ENCODE data around the gene EXD3.
A peak's percentile ranks its signal among the peaks of the same experiment; 100 is the strongest.

The EXD3 gene

DNA sequence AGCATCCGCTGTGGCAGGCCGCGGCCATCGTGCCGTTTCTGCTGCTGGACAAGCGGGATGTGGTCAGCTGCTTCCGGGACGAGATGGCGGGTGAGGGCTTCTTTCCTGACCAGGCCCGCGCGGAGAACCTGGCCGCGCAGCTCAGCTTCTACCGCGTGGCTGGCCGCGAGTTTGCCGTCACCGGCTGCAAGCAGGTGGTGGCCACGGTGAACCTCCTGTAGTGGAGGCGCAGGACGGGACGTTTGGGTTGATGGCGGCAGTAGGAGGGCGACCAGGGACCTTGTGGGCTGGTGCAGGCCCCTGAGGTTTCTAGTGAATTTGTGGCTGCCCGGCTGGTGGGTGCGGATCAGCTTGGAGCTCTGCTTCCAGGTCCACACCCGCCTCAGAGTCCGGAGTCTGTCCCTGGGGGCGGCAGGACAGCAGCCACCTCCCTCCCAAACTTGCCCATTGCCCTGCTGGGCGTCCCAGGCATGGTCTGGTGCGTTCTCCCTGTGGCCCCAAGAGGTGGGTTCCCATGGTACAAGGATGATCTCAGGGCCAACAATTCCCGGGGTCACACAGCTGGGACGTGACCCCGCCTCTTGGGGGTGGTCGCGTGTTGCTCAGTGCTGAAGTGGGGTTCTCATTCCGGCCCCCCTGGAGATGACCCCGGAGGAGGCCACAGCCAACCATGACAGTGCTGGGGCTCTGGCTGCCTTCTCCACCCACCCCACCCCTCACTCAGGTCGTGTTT is 143.1 kb downstream of the EXD3 start:
- H3K4me1 ChIP-seq (ENCODE audit: control insufficient read depth, insufficient read depth, low read length, poor library complexity, severe bottlenecking) = peaks cover 23% of the 10 kb centered on the region
- peaks cover 40% of the 10 kb centered on the region for H3K36me3 ChIP-seq (ENCODE audit: control insufficient read depth, insufficient read depth, low read length)
- no peak overlapping the region for H3K4me3 ChIP-seq (ENCODE audit: extremely low read depth, insufficient read depth, low read length, poor library complexity, severe bottlenecking)
- 98% methylated on average over 36 to 37 of the region's 41 CpGs for WGBS, 2 experiments (ENCODE audit: insufficient coverage in 2 of 2)
- H3K9me3 ChIP-seq (ENCODE audit: control insufficient read depth, low read length) = no peaks in the 10 kb centered on the region
- no peak overlapping the region for H3K27ac ChIP-seq (ENCODE audit: low read depth, low read length, severe bottlenecking)

DNA sequence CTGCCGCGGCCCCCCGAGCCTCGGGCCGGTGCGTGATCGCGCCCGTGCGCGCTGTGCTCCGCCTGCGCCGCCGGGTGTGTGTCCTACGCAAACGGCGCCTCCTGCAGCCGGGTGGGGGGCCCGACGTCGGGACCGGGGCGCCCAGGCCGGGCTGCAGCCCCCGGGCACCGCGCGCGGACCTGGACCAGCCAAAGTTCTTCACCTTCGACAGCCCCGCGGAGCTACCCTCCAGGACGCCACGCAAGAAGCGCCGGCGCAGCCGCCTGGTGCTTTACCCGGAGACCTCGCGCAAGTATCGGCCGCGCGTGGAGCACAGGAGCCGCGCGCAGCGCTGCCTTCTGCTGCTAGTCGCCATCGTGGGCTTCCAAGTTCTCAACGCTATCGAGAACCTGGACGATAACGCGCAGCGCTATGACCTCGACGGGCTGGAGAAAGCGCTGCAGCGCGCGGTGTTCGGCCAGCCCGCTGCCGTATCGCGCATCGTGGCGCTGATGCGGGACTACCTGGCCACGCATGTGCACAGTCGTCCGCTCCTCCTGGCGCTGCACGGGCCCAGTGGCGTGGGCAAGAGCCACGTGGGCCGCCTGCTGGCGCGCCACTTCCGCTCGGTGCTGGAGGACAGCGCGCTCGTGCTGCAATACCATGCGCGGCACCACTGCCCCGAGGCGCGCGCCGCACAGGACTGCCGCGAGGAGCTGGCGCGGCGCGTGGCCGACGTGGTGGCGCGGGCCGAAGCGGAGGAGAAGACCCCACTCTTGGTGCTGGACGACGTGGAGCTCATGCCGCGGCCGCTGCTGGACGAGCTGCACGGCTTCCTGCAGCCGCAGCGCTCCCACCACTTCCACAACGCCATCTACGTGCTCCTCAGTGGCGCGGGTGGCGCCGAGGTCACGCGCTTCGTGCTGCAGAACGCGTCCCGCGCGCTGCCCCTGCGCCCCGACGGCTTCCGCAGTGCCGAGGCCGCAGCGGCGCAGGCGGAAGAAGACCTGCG is 143.9 kb downstream of the EXD3 start:
- peak overlapping the region; percentile 64 for H3K4me3 ChIP-seq (ENCODE audit: extremely low read depth, insufficient read depth, low read length, poor library complexity, severe bottlenecking)
- WGBS, 2 experiments (ENCODE audit: insufficient coverage in 2 of 2) = 88 to 91% methylated on average over 115 to 139 of the region's 139 CpGs
- peaks cover 40% of the 10 kb centered on the region for H3K36me3 ChIP-seq (ENCODE audit: control insufficient read depth, insufficient read depth, low read length)
- H3K4me1 ChIP-seq (ENCODE audit: control insufficient read depth, insufficient read depth, low read length, poor library complexity, severe bottlenecking) = peaks cover 23% of the 10 kb centered on the region
- no peak overlapping the region for H3K27ac ChIP-seq (ENCODE audit: low read depth, low read length, severe bottlenecking)
- no peaks in the 10 kb centered on the region for H3K9me3 ChIP-seq (ENCODE audit: control insufficient read depth, low read length)

DNA sequence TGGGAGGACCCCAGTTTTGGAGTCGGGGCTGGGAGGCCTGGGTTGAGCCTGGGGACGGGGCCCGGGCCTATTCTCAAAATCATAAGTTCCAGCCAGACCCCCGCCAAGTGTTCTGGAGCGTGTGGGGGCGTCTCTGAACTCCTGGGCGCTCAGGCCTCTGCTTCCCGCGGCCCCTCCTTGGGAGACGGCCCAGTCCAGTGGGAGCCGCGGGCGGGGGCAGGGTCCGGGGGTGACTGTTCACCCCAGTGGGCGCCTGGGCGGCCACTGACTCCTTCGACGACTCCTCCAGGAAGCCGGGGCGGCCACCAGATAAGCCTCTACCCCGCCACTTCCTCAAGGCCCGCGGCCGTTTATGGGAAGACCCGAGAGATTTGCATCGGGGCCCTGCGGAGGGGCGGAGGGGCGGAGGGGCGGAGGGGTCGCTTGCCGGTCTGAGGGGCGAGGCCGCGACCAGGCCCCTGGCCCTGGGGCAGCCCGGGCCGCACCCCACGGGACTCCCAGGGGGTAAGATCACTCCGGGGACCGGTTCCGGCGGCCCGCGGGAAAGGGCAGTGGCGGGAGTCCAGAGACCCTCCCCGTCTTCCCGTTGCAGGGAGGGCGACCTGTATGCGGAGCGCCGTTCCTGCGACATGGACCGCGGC is 144.8 kb downstream of the EXD3 start:
- Histone ChIP-seq H3K27ac (ENCODE audit: low read depth, low read length, severe bottlenecking) (peak overlapping the region; percentile 91), H3K4me3 (ENCODE audit: extremely low read depth, insufficient read depth, low read length, poor library complexity, severe bottlenecking) (peak overlapping the region; percentile 64), H3K9me3 (ENCODE audit: control insufficient read depth, low read length) (no peaks in the 10 kb centered on the region), H3K36me3 (ENCODE audit: control insufficient read depth, insufficient read depth, low read length) (peaks cover 39% of the 10 kb centered on the region), H3K4me1 (ENCODE audit: control insufficient read depth, insufficient read depth, low read length, poor library complexity, severe bottlenecking) (peaks cover 23% of the 10 kb centered on the region)
- 25 to 35% methylated on average over 39 to 44 of the region's 54 CpGs for WGBS, 2 experiments (ENCODE audit: insufficient coverage in 2 of 2)

DNA sequence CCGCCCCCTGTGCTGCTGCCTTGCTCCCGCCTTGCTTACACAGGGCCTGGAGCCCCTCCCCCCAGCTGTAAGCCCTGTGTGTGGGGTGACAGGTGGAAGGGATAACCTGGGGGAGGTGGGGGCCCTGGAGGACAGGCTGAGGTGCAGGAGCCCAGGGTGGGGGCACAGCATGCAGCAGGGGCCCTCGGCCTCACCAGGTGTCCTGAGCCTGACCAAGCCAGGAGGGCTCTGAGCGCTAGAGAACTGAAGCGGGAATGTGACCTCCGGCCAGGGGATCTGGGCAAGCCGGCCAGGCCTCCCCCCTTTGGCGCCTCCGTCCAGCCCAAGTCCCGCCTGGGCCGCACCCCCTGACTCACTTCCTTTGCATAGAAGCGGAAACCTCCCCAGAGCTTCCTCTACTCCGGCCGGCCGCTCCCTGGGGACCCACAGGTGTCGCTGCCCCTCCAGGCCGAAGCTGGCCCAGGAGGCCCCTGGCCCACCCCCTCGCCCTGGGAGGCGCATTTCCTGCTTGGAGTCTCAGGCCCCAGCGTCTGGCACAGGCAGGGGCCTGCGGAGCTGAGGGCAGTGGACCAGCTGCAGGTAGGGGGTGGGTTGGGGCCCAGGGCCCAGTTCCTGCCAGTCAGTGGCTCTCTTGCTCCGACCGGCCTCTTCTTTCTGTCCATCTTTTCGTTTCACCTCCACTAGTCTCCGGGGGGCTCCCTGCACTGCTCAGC is 145.5 kb downstream of the EXD3 start, which contains the start of gene TOR4A:
Gene TOR4A, plus strand, starts transcription at position 398 of the 713 bp plus-strand sequence. CDS start 964 bp downstream, outside the sequence.
- 10 to 19% methylated on average over 13 to 19 of the region's 25 CpGs for WGBS, 2 experiments (ENCODE audit: insufficient coverage in 2 of 2)

DNA sequence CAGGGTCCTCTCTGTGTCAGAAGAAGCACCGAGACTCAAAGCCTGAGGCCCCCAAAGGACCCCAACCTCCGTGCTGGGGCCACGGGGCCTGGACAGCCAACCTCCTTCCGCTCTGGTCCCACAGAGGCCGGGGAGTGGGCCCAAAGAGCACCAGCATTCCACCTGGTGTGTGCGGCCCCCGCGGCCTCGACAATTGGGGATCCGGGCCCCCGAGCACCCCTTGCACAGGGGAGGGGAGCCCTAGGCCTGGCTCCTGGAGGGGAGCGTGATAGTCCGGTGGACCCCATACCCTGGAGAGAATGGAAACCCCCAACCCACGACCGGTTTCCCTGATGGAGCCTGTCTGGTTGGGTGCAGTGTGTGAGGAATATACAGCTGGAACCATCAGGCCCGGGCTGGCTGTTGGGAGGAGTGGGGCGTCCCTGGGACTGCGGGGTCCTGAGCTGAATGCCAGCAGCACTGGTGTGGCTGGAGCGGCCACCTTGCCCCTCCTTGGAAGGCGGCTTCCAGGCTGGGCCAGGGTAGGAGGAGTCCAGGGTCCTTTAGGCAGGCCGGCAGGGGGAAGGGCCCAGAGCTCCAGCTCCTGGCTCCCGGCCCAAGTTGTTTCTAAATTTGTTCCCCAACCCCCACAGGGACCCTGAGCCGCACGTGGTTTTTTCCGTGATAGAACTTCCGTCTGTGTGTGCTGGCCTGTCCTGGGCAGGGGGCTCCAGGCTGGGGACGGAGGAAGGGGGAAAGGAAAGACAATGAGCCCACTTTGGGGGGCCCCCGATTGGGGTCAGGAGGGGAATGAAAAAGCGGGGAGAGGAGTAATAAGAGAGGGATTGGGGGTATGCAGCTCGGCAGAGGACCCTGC is 146.3 kb downstream of the EXD3 start:
- Histone ChIP-seq H3K9me3 (ENCODE audit: control insufficient read depth, low read length) (no peaks in the 10 kb centered on the region), H3K36me3 (ENCODE audit: control insufficient read depth, insufficient read depth, low read length) (peaks cover 36% of the 10 kb centered on the region), H3K27ac (ENCODE audit: low read depth, low read length, severe bottlenecking) (peak overlapping the region; percentile 91), H3K4me3 (ENCODE audit: extremely low read depth, insufficient read depth, low read length, poor library complexity, severe bottlenecking) (peak overlapping the region; percentile 64), H3K4me1 (ENCODE audit: control insufficient read depth, insufficient read depth, low read length, poor library complexity, severe bottlenecking) (peaks cover 23% of the 10 kb centered on the region)
- 46 to 60% methylated on average over 20 to 25 of the region's 30 CpGs for WGBS, 2 experiments (ENCODE audit: insufficient coverage in 2 of 2)

More for the DNA sequence above, 145.5 kb downstream of the EXD3 start, which contains the start of gene TOR4A:
- peak within 1 kb of the TSS; percentile 64 for H3K4me3 ChIP-seq (ENCODE audit: extremely low read depth, insufficient read depth, low read length, poor library complexity, severe bottlenecking)
- peaks cover 36% of the 10 kb centered on the region for H3K36me3 ChIP-seq (ENCODE audit: control insufficient read depth, insufficient read depth, low read length)
- H3K9me3 ChIP-seq (ENCODE audit: control insufficient read depth, low read length) = no peaks in the 10 kb centered on the region
- peaks cover 23% of the 10 kb centered on the region for H3K4me1 ChIP-seq (ENCODE audit: control insufficient read depth, insufficient read depth, low read length, poor library complexity, severe bottlenecking)
- H3K27ac ChIP-seq (ENCODE audit: low read depth, low read length, severe bottlenecking) = peak within 1 kb of the TSS; percentile 91

DNA sequence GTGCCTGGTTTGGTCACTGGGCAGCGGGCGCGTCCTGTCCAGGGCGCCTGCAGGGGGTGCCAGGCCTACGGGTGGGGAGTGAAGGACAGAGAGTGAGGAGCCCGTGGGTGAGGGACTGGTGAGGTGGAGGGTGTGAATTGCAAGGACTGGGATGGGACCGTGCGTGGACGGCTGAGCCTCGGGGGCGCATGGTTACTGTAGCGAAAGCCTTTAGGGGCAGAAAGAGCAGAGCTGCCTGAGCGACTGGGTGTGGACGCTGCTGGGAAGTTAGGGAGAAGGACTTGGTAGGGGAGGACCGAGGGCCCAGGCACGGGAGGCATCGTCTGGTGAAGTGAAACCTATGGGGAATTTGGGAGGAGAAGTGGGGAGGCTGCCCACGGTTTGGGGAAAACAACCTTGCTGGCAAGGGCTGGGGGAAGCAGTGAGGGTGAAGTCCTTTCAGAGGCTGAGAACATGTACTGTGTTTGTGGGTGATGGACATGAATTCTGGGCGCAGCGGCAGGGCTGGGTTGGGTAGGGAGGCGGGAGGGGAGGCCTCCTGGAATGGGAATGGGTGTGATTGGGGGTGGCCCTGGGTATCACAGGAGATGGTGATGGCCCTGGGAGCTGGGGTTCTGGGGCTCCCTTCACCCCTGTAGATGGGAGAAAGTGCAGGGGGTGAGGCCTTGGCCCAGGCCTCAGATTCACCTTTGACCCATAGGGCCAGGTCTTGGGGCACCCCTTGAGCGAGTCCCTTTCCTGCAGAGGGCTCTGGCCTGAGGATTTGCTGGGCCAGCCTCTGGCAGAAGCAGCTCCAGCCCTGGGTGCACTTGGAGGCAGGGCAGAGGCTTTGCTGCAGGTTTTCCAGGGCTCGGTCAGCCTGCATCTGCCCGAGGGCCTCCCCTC is 147.1 kb downstream of the EXD3 start:
- Histone ChIP-seq H3K4me1 (ENCODE audit: control insufficient read depth, insufficient read depth, low read length, poor library complexity, severe bottlenecking) (peaks cover 23% of the 10 kb centered on the region), H3K9me3 (ENCODE audit: control insufficient read depth, low read length) (no peaks in the 10 kb centered on the region), H3K4me3 (ENCODE audit: extremely low read depth, insufficient read depth, low read length, poor library complexity, severe bottlenecking) (no peak overlapping the region), H3K27ac (ENCODE audit: low read depth, low read length, severe bottlenecking) (peak overlapping the region; percentile 91), H3K36me3 (ENCODE audit: control insufficient read depth, insufficient read depth, low read length) (peaks cover 42% of the 10 kb centered on the region)
- WGBS, 2 experiments (ENCODE audit: insufficient coverage in 2 of 2) = 92 to 93% methylated on average over 19 to 21 of the region's 24 CpGs

DNA sequence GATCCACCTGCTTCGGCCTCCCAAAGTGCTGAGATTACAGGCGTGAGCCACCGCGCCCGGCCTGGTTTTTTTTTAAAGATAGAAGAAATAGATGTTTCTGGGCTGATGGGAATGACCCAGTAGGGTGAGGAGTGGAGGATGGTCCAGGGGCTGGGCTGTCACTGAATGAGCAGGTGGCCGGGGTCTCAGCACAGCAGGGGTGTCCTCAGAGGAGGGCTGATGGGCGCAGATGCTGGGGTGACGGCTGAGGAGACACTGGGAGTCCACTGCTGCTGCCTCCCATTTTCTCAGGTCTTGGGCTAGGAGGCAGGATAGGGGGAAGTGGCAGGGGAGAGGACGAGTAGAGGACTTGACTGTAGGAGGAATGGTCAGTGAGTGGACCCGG is 147.8 kb downstream of the EXD3 start:
- no peak overlapping the region for H3K27ac ChIP-seq (ENCODE audit: low read depth, low read length, severe bottlenecking)
- H3K9me3 ChIP-seq (ENCODE audit: control insufficient read depth, low read length) = no peaks in the 10 kb centered on the region
- H3K36me3 ChIP-seq (ENCODE audit: control insufficient read depth, insufficient read depth, low read length) = peaks cover 43% of the 10 kb centered on the region
- no peak overlapping the region for H3K4me3 ChIP-seq (ENCODE audit: extremely low read depth, insufficient read depth, low read length, poor library complexity, severe bottlenecking)
- peaks cover 23% of the 10 kb centered on the region for H3K4me1 ChIP-seq (ENCODE audit: control insufficient read depth, insufficient read depth, low read length, poor library complexity, severe bottlenecking)
- 88 to 98% methylated on average over 7 to 9 of the region's 10 CpGs for WGBS, 2 experiments (ENCODE audit: insufficient coverage in 2 of 2)

DNA sequence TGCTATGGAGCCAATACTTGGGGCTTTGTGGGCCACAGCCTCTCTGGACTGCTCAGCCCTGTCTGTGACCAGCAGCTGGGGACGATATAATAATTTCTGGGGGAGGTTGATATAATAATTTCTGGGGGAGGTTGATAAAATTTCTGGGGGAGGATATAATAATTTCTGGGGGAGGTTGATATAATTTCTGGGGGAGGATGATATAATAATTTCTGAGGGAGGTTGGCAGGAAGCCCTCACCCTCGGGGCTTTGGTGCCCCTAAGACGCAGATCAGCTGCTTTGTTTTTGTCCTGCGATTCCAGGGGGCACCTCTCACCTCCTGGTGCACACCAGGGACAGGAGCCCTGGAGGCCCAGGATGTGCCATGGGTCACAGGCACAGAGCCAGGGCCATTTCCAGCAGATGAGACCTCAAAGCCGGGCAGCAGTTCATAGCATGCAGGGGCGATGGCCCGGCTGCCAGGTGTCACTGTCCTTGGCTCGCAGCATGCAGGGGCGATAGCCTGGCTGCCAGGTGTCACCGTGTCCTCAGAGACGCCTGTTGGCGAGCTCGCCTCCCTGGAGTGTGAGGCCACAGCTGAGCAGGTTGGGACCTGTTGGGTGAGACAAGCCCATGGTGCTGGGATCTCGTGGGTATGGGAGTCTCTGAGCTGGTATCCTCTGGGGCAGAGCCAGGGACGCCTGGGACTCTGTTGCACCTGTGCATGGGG is 149.2 kb downstream of the EXD3 start:
- 85 to 91% methylated on average over 10 to 14 of the region's 15 CpGs for WGBS, 2 experiments (ENCODE audit: insufficient coverage in 2 of 2)
- H3K4me1 ChIP-seq (ENCODE audit: control insufficient read depth, insufficient read depth, low read length, poor library complexity, severe bottlenecking) = peaks cover 20% of the 10 kb centered on the region
- H3K36me3 ChIP-seq (ENCODE audit: control insufficient read depth, insufficient read depth, low read length) = peaks cover 45% of the 10 kb centered on the region
- no peaks in the 10 kb centered on the region for H3K9me3 ChIP-seq (ENCODE audit: control insufficient read depth, low read length)
- H3K27ac ChIP-seq (ENCODE audit: low read depth, low read length, severe bottlenecking) = no peak overlapping the region
- H3K4me3 ChIP-seq (ENCODE audit: extremely low read depth, insufficient read depth, low read length, poor library complexity, severe bottlenecking) = no peak overlapping the region

Data from mesodermal cell (in vitro differentiated cells).